ENCODE data around the gene NAA20.

DNA sequence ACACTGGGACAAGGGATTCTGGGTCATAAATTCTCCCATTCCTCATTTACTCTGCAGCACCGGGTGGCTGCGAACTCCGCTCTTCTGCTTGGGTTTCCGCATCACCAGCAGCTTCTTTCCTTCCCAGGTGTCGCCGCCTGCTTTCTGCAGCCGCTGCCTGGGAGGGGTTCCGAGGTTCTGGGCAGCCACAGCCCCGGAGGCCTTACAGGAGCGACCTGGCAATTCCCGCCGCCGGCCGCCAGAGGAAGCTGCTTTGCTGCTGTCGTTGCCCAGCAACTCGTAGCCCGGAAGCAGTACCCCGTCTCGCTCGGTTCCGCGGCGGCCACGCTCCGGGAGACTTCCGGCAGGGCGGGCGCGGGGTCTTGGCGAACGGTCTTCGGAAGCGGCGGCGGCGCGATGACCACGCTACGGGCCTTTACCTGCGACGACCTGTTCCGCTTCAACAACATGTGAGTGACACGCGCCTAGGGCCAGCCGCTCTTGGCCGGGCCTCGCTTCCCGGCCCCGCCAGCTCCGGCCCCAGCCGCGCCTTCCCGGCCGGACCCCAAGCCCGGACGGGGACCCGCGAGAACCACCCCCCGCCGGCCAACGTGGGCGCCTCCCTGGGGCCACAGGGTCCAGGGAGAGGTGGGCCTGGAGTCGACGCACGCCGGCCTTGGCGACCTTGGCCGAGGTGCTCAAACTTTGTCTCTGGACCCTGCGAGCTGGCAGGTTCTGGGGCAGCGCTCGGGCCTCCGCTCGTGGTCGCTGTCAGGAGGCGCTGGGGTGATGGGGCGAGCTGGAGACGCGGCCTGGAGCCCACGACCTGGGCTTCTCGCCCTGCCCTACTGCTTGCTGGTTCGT lies at the start of gene NAA20:
- no peak for TF ChIP-seq ZNF274 (IDR thresholded peaks at IDR 0.05; ENCODE audit: low read depth, low read length)
- TF ChIP-seq YY1 (IDR thresholded peaks at IDR 0.05; ENCODE audit: insufficient read depth, insufficient read length): no peak
- no peak for TF ChIP-seq SUZ12 (IDR thresholded peaks at IDR 0.05; ENCODE audit: extremely low read depth, insufficient read depth, insufficient read length)
